SK-N-SH (cell line): ENCODE measurements around the gene OPCML. TPM values are rescaled to one million over a fixed set of nuclear protein-coding genes. Genes with fewer than 3 reads are reported as not detected.

Source experiments
- CTCF ChIA-PET: fragments of 300-600, 350-600 bp; formaldehyde crosslinking; extraction: SDS; loops from one replicate; lab custom pipeline; 2021; lab: Yijun Ruan, JAX
- POLR2A ChIA-PET: fragments of 350-600 bp; sonication (Branson Sonifier 250); formaldehyde crosslinking; extraction: SDS; loops from one replicate; lab custom pipeline; 2020; ENCODE audit warnings: antibody characterized with exemption, inconsistent platforms; lab: Yijun Ruan, JAX
- DNase-seq: peaks from one replicate; pipeline ENCODE4 v3.0.0; 2012
- H2AFZ ChIP-seq: fragments of 200-600 bp; sonication (generic); 2 replicates; pipeline ENCODE4 v1.8.1; 2016; ENCODE audit warnings: antibody characterized with exemption, mild to moderate bottlenecking, low read depth
- H3F3A ChIP-seq: fragments of 200-600 bp; sonication (generic); replicated peaks from 2 replicates; pipeline ENCODE3; 2016; ENCODE audit warnings: antibody characterized with exemption, mild to moderate bottlenecking; ENCODE audit not compliant: insufficient read depth
- H3K27ac ChIP-seq, 2 experiments: fragments of 200-500 bp in 1 of 2; fragments of 200-600 bp in 1 of 2; sonication (Bioruptor generic) in 1 of 2; sonication (generic), shearing (Covaris generic) in 1 of 2; 2 replicates each; pipeline versions ENCODE4 v1.5.1 to v1.6.1; 2014 to 2016; ENCODE audit warnings: low read depth in 2 of 2, inconsistent platforms in 1 of 2, low read length in 1 of 2, mild to moderate bottlenecking in 1 of 2, mixed read lengths in 1 of 2
- H3K27me3 ChIP-seq: fragments of 200-600 bp; sonication (generic), shearing (Covaris generic); 2 replicates; pipeline ENCODE4 v1.6.1; 2016; ENCODE audit warnings: mixed run types; ENCODE audit not compliant: insufficient read depth
- H3K36me3 ChIP-seq, 2 experiments: fragments of 200-500 bp in 1 of 2; fragments of 200-600 bp in 1 of 2; sonication (Bioruptor generic) in 1 of 2; sonication (generic) in 1 of 2; replicated peaks in 1 of 2; 2 replicates each; pipeline versions ENCODE3 to v1.5.1; 2014 to 2016; ENCODE audit warnings: low read length in 1 of 2, mild to moderate bottlenecking in 1 of 2; ENCODE audit not compliant: insufficient read depth in 2 of 2, control insufficient read depth in 1 of 2
- H3K4me1 ChIP-seq, 2 experiments: fragments of 200-500 bp in 1 of 2; fragments of 200-600 bp in 1 of 2; sonication (Bioruptor generic) in 1 of 2; sonication (generic), shearing (Covaris generic) in 1 of 2; 2 replicates each; pipeline versions ENCODE4 v1.5.1 to v1.6.1; 2014 to 2016; ENCODE audit warnings: low read depth in 1 of 2, low read length in 1 of 2, mixed run types in 1 of 2; ENCODE audit not compliant: insufficient read depth in 2 of 2, control insufficient read depth in 1 of 2
- H3K4me2 ChIP-seq: fragments of 200-600 bp; sonication (generic), shearing (Covaris generic); 2 replicates; pipeline ENCODE4 v1.6.1; 2017; ENCODE audit warnings: mixed run types
- H3K4me3 ChIP-seq, 2 experiments: fragments of 200-500 bp in 1 of 2; fragments of 200-600 bp in 1 of 2; sonication (Bioruptor generic) in 1 of 2; sonication (generic), shearing (Covaris generic) in 1 of 2; 2 replicates each; pipeline versions ENCODE4 v1.5.1 to v1.8.1; 2014 to 2016; ENCODE audit warnings: low read depth in 2 of 2, inconsistent platforms in 1 of 2, low read length in 1 of 2, mild to moderate bottlenecking in 1 of 2, mixed read lengths in 1 of 2, moderate library complexity in 1 of 2
- H3K79me2 ChIP-seq: fragments of 200-600 bp; sonication (generic); 2 replicates; pipeline ENCODE4 v1.8.1; 2017; ENCODE audit warnings: mild to moderate bottlenecking; ENCODE audit not compliant: insufficient read depth
- H3K9ac ChIP-seq: fragments of 200-600 bp; sonication (generic); 2 replicates; pipeline ENCODE4 v1.6.1; 2017; ENCODE audit warnings: mixed run types
- H3K9me2 ChIP-seq: fragments of 200-600 bp; sonication (generic); 2 replicates; pipeline ENCODE4 v1.6.1; 2017; ENCODE audit warnings: mixed run types
- H3K9me3 ChIP-seq: fragments of 200-600 bp; sonication (generic); 2 replicates; pipeline ENCODE4 v1.6.1; 2017; ENCODE audit warnings: mixed run types, mild to moderate bottlenecking, moderate library complexity
- H4K20me1 ChIP-seq: fragments of 200-600 bp; sonication (generic); 2 replicates; pipeline ENCODE4 v1.6.1; 2017; ENCODE audit warnings: mild to moderate bottlenecking, mixed run types; ENCODE audit not compliant: insufficient read depth
- ELF1 ChIP-seq: IDR thresholded peaks from 2 replicates; pipeline ENCODE4 v1.4.0; 2012
- EP300 ChIP-seq, 2 experiments: IDR thresholded peaks; 2 replicates each; pipeline versions ENCODE4 v1.4.0 to v1.6.1; 2012; ENCODE audit warnings: borderline replicate concordance in 1 of 2, low read depth in 1 of 2, low read length in 1 of 2
- FOXJ3 ChIP-seq: sonication (generic); formaldehyde crosslinking; IDR thresholded peaks from 2 replicates; pipeline ENCODE4 v1.5.1; 2020; ENCODE audit warnings: mild to moderate bottlenecking, missing genetic modification reagents
- GATA2 ChIP-seq: sonication (generic); formaldehyde crosslinking; IDR thresholded peaks from 2 replicates; pipeline ENCODE4 v1.5.0; 2020; ENCODE audit warnings: mild to moderate bottlenecking, missing genetic modification reagents
- MAX ChIP-seq: IDR thresholded peaks from 2 replicates; pipeline ENCODE4 v1.4.0; 2012; ENCODE audit warnings: low read depth
- RAD21 ChIP-seq: IDR thresholded peaks from 2 replicates; pipeline ENCODE4 v1.6.1; 2012; ENCODE audit warnings: mild to moderate bottlenecking, low read length
- RFX5 ChIP-seq: IDR thresholded peaks from 2 replicates; pipeline ENCODE4 v1.6.1; 2012; ENCODE audit warnings: mild to moderate bottlenecking, improper control_type of control experiment, low read length
- RXRA ChIP-seq: IDR thresholded peaks from 2 replicates; pipeline ENCODE4 v1.4.0; 2012; ENCODE audit warnings: low read depth, mild to moderate bottlenecking, borderline replicate concordance
- TEAD4 ChIP-seq: IDR thresholded peaks from 2 replicates; pipeline ENCODE4 v1.4.0; 2012; ENCODE audit warnings: mild to moderate bottlenecking, borderline replicate concordance; ENCODE audit not compliant: insufficient read depth
- USF2 ChIP-seq: fragments of 150-350 bp; IDR thresholded peaks from 2 replicates; pipeline ENCODE4 v1.6.1; 2017; ENCODE audit warnings: antibody characterized with exemption, low read length, low read depth, borderline replicate concordance
- WGBS: methylation state at CpG from one replicate; pipeline ENCODE4 v1.1.6; 2017; ENCODE audit warnings: low lambda C conversion rate; 5-methylcytosine and 5-hydroxymethylcytosine counted together
- polyA plus RNA-seq, 3 experiments: library from polyadenylated mRNA; depleted of rRNA; stranded (reverse); fragments of >200 nt; gene quantifications; 2 replicates each; pipeline ENCODE4 v1.2.3, GENCODE V29; 2012
- TF ChIP-seq, protein P1 (sequence below): fragments of 150-350 bp; IDR thresholded peaks from 2 replicates; pipeline ENCODE4 v1.6.1; 2016; ENCODE audit warnings: mild to moderate bottlenecking, low read depth, low read length

OPCML gene
- polyA plus RNA-seq, 1 of the 3 experiments (the other 2 are of a cell fraction): not detected

GRCh38 chr11:133337193-133337592, 195.1 kb downstream of the OPCML start (continued):
- no peak for TF ChIP-seq RAD21

GRCh38 chr11:133331031-133331430, 201.3 kb downstream of the OPCML start:
- no peaks in the 10 kb centered on the region for H3K27me3 ChIP-seq
- no peak for DNase-seq
- no peaks in the 10 kb centered on the region for H3K9me3 ChIP-seq
- WGBS: 0% methylated on average over 3 of the region's 3 CpGs
- TF ChIP-seq FOXJ3 (no peak), MAX (no peak), GATA2 (no peak), USF2 (no peak), TEAD4 (no peak), EP300 (IDR thresholded peaks at IDR 0.05; ENCODE audit: borderline replicate concordance in 1 of 2, low read depth in 1 of 2, low read length in 1 of 2) (no peak), RXRA (no peak), RFX5 (no peak), ELF1 (no peak)
- TF ChIP-seq, protein P1, sequence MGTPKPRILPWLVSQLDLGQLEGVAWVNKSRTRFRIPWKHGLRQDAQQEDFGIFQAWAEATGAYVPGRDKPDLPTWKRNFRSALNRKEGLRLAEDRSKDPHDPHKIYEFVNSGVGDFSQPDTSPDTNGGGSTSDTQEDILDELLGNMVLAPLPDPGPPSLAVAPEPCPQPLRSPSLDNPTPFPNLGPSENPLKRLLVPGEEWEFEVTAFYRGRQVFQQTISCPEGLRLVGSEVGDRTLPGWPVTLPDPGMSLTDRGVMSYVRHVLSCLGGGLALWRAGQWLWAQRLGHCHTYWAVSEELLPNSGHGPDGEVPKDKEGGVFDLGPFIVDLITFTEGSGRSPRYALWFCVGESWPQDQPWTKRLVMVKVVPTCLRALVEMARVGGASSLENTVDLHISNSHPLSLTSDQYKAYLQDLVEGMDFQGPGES: no peak
- H4K20me1 ChIP-seq: no peaks in the 10 kb centered on the region
- ChIA-PET POLR2A (no interaction called here), CTCF (no interaction called here)
- no peaks in the 10 kb centered on the region for H3K79me2 ChIP-seq
- no peaks in the 10 kb centered on the region for H3F3A ChIP-seq
- no peak overlapping the region for H3K27ac ChIP-seq
- no peak overlapping the region for H3K4me2 ChIP-seq
- no peak overlapping the region for H2AFZ ChIP-seq
- H3K36me3 ChIP-seq: no peaks in the 10 kb centered on the region
- H3K9me2 ChIP-seq: no peaks in the 10 kb centered on the region
- H3K4me3 ChIP-seq: no peak overlapping the region
- no peak overlapping the region for H3K9ac ChIP-seq
- no peaks in the 10 kb centered on the region for H3K4me1 ChIP-seq

DNA sequence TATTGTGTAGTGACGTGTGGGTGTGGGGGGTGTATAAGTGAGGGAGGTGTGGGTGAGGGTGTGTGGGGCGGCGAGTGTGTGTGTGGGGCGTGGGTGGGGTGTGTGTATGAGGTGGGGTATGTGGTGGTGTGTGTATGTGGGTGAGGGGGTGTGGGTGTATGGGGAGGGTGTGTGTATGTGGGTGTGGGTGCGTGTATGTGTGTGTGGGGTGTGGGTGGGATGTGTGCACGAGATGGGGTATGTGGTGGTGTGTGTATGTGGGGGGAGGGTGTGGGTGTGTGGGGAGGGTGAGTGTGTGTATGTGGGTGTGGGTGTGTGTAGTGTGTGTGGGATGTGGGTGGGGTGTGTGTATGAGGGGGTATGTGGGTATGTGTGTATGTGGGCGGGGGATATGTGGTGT, 205.5 kb downstream of the OPCML start:
- no peaks in the 10 kb centered on the region for H4K20me1 ChIP-seq
- H3K4me1 ChIP-seq: no peaks in the 10 kb centered on the region
- no peak overlapping the region for H3K9ac ChIP-seq
- H3F3A ChIP-seq: no peaks in the 10 kb centered on the region
- H3K27me3 ChIP-seq: no peaks in the 10 kb centered on the region
- peaks cover 3% of the 10 kb centered on the region; the same call in 1 of the 2 replicates for H3K9me3 ChIP-seq
- H3K9me2 ChIP-seq: no peaks in the 10 kb centered on the region
- no peak overlapping the region for H3K27ac ChIP-seq
- H3K4me3 ChIP-seq: no peak overlapping the region
- no peak overlapping the region for H2AFZ ChIP-seq
- no peaks in the 10 kb centered on the region for H3K36me3 ChIP-seq
- no peak for TF ChIP-seq ELF1
- WGBS: 45% methylated on average over 7 of the region's 7 CpGs
- H3K4me2 ChIP-seq: no peak overlapping the region
- ChIA-PET CTCF (no interaction called here), POLR2A (no interaction called here)
- no peaks in the 10 kb centered on the region for H3K79me2 ChIP-seq
- no peak for DNase-seq
